Measurements from ENCODE around the gene TSPYL4. TPM values are rescaled to one million over a fixed set of nuclear protein-coding genes. Genes with fewer than 3 reads are reported as not detected.

The TSPYL4 gene
- total RNA-seq, 1 experiment from 2014 or later, result 5.4 TPM

DNA sequence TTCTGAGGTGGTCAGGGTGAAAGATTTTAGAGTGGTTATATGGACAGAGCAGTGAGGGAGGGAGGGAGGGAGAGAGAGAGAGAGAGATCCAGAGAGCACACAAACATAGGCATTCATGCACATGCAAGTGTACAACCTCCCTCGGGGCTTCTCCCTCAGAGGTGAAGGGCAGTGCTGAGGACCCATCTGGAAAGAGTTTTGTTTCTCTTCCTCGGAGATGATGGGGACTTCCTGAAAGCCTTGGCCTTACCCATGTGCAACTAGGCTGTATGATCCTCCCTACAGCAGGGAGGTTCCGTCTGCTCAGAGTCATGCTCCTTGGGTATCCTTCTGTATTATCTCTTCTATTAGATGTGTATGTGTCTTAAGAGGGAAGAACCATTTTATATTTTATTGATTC lies 47.2 kb upstream of the TSPYL4 start:
- no peak for ATAC-seq
- CTCF ChIA-PET, result no interaction called here

More for the DNA sequence above, 47.2 kb upstream of the TSPYL4 start:
- intact Hi-C loops (cut with micrococcal nuclease), result no loop called here
- ChIA-PET POLR2A (no interaction called here), RAD21 (ENCODE audit: low non-redundant PET in 1 of 2, low total read pairs in 2 of 2, uncharacterized antibody in 2 of 2, unreplicated experiment in 2 of 2) (no interaction called here)
- no peak for DNase-seq (ENCODE audit: low read depth, low spot score)
- Histone ChIP-seq H3K27me3 (ENCODE audit: insufficient read depth, low read length) (no peaks in the 10 kb centered on the region), H3K4me3 (replicated peaks in 1 of 2; ENCODE audit: low read depth in 1 of 2, low read length in 2 of 2) (no peak overlapping the region), H3K4me1 (ENCODE audit: control insufficient read depth in 1 of 2, insufficient read depth in 2 of 2, low read length in 2 of 2) (no peaks in the 10 kb centered on the region), H2AFZ (ENCODE audit: low read depth, low read length, poor library complexity, severe bottlenecking) (no peak overlapping the region), H3K9ac (ENCODE audit: low read length) (no peak overlapping the region), H3K27ac (ENCODE audit: low read depth, low read length) (no peak overlapping the region), H3K9me2 (ENCODE audit: insufficient read depth) (no peaks in the 10 kb centered on the region), H3K4me2 (ENCODE audit: low read length) (no peak overlapping the region), H3K9me3 (ENCODE audit: control insufficient read depth in 1 of 2, insufficient read depth in 1 of 2, low read depth in 1 of 2, low read length in 2 of 2) (no peaks in the 10 kb centered on the region), H4K20me1 (ENCODE audit: insufficient read depth) (no peaks in the 10 kb centered on the region), H3K79me2 (ENCODE audit: insufficient read depth, low read length) (no peaks in the 10 kb centered on the region), H3K36me3 (ENCODE audit: control insufficient read depth in 1 of 2, insufficient read depth in 2 of 2, low read length in 2 of 2) (no peaks in the 10 kb centered on the region)
- BruUV-seq (replicated peaks), result no TSS peak
- no peak for TF ChIP-seq EGR1 (IDR thresholded peaks at IDR 0.05; ENCODE audit: low read depth)
- TF ChIP-seq, protein P1, sequence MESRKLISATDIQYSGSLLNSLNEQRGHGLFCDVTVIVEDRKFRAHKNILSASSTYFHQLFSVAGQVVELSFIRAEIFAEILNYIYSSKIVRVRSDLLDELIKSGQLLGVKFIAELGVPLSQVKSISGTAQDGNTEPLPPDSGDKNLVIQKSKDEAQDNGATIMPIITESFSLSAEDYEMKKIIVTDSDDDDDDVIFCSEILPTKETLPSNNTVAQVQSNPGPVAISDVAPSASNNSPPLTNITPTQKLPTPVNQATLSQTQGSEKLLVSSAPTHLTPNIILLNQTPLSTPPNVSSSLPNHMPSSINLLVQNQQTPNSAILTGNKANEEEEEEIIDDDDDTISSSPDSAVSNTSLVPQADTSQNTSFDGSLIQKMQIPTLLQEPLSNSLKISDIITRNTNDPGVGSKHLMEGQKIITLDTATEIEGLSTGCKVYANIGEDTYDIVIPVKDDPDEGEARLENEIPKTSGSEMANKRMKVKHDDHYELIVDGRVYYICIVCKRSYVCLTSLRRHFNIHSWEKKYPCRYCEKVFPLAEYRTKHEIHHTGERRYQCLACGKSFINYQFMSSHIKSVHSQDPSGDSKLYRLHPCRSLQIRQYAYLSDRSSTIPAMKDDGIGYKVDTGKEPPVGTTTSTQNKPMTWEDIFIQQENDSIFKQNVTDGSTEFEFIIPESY (IDR thresholded peaks at IDR 0.05; ENCODE audit: extremely low read depth, insufficient replicate concordance, low read length), result no peak
- TF ChIP-seq SIN3A (IDR thresholded peaks at IDR 0.05; ENCODE audit: low read depth), result no peak
- TF ChIP-seq, protein P2, sequence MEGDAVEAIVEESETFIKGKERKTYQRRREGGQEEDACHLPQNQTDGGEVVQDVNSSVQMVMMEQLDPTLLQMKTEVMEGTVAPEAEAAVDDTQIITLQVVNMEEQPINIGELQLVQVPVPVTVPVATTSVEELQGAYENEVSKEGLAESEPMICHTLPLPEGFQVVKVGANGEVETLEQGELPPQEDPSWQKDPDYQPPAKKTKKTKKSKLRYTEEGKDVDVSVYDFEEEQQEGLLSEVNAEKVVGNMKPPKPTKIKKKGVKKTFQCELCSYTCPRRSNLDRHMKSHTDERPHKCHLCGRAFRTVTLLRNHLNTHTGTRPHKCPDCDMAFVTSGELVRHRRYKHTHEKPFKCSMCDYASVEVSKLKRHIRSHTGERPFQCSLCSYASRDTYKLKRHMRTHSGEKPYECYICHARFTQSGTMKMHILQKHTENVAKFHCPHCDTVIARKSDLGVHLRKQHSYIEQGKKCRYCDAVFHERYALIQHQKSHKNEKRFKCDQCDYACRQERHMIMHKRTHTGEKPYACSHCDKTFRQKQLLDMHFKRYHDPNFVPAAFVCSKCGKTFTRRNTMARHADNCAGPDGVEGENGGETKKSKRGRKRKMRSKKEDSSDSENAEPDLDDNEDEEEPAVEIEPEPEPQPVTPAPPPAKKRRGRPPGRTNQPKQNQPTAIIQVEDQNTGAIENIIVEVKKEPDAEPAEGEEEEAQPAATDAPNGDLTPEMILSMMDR (IDR thresholded peaks at IDR 0.05 in 2 of 3, conservative IDR thresholded peaks at IDR 0.05 in 1 of 3; ENCODE audit: borderline replicate concordance in 1 of 3, insufficient read depth in 1 of 3, low read depth in 2 of 3, low read length in 2 of 3), result no peak
- TF ChIP-seq ZFX (IDR thresholded peaks at IDR 0.05), result no peak
- no peak for TF ChIP-seq SP1 (IDR thresholded peaks at IDR 0.05; ENCODE audit: low read depth)
- no peak for TF ChIP-seq CEBPB (IDR thresholded peaks at IDR 0.05; ENCODE audit: low read depth)
- TF ChIP-seq EZH2phosphoT487 (IDR thresholded peaks at IDR 0.05; ENCODE audit: borderline replicate concordance), result no peak
- TF ChIP-seq YY1 (IDR thresholded peaks at IDR 0.05; ENCODE audit: extremely low read depth, insufficient replicate concordance, low read depth, low read length), result no peak
- TF ChIP-seq, protein P3, sequence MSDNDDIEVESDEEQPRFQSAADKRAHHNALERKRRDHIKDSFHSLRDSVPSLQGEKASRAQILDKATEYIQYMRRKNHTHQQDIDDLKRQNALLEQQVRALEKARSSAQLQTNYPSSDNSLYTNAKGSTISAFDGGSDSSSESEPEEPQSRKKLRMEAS (IDR thresholded peaks at IDR 0.05), result no peak
- no peak for TF ChIP-seq CBX3 (IDR thresholded peaks at IDR 0.05; ENCODE audit: low read depth)
- TF ChIP-seq, protein P4, sequence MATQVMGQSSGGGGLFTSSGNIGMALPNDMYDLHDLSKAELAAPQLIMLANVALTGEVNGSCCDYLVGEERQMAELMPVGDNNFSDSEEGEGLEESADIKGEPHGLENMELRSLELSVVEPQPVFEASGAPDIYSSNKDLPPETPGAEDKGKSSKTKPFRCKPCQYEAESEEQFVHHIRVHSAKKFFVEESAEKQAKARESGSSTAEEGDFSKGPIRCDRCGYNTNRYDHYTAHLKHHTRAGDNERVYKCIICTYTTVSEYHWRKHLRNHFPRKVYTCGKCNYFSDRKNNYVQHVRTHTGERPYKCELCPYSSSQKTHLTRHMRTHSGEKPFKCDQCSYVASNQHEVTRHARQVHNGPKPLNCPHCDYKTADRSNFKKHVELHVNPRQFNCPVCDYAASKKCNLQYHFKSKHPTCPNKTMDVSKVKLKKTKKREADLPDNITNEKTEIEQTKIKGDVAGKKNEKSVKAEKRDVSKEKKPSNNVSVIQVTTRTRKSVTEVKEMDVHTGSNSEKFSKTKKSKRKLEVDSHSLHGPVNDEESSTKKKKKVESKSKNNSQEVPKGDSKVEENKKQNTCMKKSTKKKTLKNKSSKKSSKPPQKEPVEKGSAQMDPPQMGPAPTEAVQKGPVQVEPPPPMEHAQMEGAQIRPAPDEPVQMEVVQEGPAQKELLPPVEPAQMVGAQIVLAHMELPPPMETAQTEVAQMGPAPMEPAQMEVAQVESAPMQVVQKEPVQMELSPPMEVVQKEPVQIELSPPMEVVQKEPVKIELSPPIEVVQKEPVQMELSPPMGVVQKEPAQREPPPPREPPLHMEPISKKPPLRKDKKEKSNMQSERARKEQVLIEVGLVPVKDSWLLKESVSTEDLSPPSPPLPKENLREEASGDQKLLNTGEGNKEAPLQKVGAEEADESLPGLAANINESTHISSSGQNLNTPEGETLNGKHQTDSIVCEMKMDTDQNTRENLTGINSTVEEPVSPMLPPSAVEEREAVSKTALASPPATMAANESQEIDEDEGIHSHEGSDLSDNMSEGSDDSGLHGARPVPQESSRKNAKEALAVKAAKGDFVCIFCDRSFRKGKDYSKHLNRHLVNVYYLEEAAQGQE (IDR thresholded peaks at IDR 0.05; ENCODE audit: low read depth), result no peak
- no peak for TF ChIP-seq POLR2AphosphoS5 (IDR thresholded peaks at IDR 0.05; ENCODE audit: low read depth, low read length)
- TF ChIP-seq JUND (IDR thresholded peaks at IDR 0.05), result no peak

All from HCT116 (cell line).